Caco-2 (cell line): Measurements from ENCODE around the gene GRHL3. TPM values are rescaled to one million over a fixed set of nuclear protein-coding genes. Genes with fewer than 3 reads are reported as not detected.
A peak's percentile ranks its signal among the peaks of the same experiment; 100 is the strongest.

Experiments used
- BruUV-seq: library from RNA; stranded (reverse); fragments of 400-500 nt; replicated peaks from 2 replicates; lab custom pipeline; 2021; lab: Mats Ljungman, UMichigan
- CTCF ChIA-PET: fragments of 300-600 bp; sonication (Branson Sonifier 250); formaldehyde crosslinking; loops from one replicate; lab custom pipeline; 2022; ENCODE audit warnings: antibody characterized with exemption; lab: Charles Lee
- POLR2A ChIA-PET: fragments of 300-600 bp; sonication (Branson Sonifier 250); formaldehyde crosslinking; loops from one replicate; lab custom pipeline; 2022; ENCODE audit warnings: antibody characterized with exemption; lab: Charles Lee
- DNase-seq, 2 experiments: peaks; one replicate each; pipeline versions ENCODE4 v3.0.0 to v3.0.0-alpha.2; 2020 to 2022
- H3K27me3 ChIP-seq: replicated peaks from 2 replicates; pipeline ENCODE4 v1.6.0; 2011; ENCODE audit warnings: low read length; ENCODE audit not compliant: control insufficient read depth, insufficient read depth
- H3K36me3 ChIP-seq: 2 replicates; pipeline ENCODE4 v1.5.1; 2011; ENCODE audit warnings: low read length; ENCODE audit not compliant: control insufficient read depth, insufficient read depth
- H3K4me1 ChIP-seq: fragments of 250-450 bp; sonication (Bioruptor Pico); 2 replicates; pipeline ENCODE4 v1.5.1; 2020; ENCODE audit warnings: mild to moderate bottlenecking
- H3K4me3 ChIP-seq: 2 replicates; pipeline ENCODE4 v1.5.1; 2011; ENCODE audit warnings: low read depth, mild to moderate bottlenecking, control low read depth, low read length
- H3K9me3 ChIP-seq: fragments of 250-450 bp; sonication (Bioruptor Pico); 2 replicates; pipeline ENCODE4 v1.5.1; 2020; ENCODE audit warnings: mild to moderate bottlenecking, moderate library complexity
- H3K27ac Mint-ChIP-seq: one replicate; pipeline ENCODE4 v1.8.0; 2022; ENCODE audit warnings: mixed read lengths; ENCODE audit not compliant: unreplicated experiment
- H3K27me3 Mint-ChIP-seq: one replicate; pipeline ENCODE4 v1.8.0; 2022; ENCODE audit warnings: mixed read lengths; ENCODE audit not compliant: insufficient read depth, unreplicated experiment
- H3K36me3 Mint-ChIP-seq: one replicate; pipeline ENCODE4 v1.8.0; 2022; ENCODE audit warnings: mild to moderate bottlenecking, mixed read lengths; ENCODE audit not compliant: insufficient read depth, unreplicated experiment
- H3K4me1 Mint-ChIP-seq: one replicate; pipeline ENCODE4 v1.8.0; 2022; ENCODE audit warnings: low read depth, mixed read lengths; ENCODE audit not compliant: unreplicated experiment
- H3K4me3 Mint-ChIP-seq: one replicate; pipeline ENCODE4 v1.8.0; 2022; ENCODE audit warnings: mild to moderate bottlenecking, moderate library complexity, mixed read lengths; ENCODE audit not compliant: unreplicated experiment
- H3K9me3 Mint-ChIP-seq: one replicate; pipeline ENCODE4 v1.8.0; 2022; ENCODE audit warnings: mixed read lengths; ENCODE audit not compliant: unreplicated experiment
- intact Hi-C: fragments of 100-400 bp; cut with micrococcal nuclease; formaldehyde crosslinking; loops from one replicate; pipeline ENCODE4 v1.10.0; 2022; ENCODE audit not compliant: unreplicated experiment
- total RNA-seq: library from RNA; stranded (reverse); gene quantifications from 2 replicates; pipeline ENCODE4 v1.2.3, GENCODE V29; 2022
- TF ChIP-seq, protein P1 (sequence below), 2 experiments: fragments of 200-600 bp in 1 of 2; IDR thresholded peaks; 1 replicate in 1 of 2; 2 replicates in 1 of 2; pipeline versions ENCODE4 v1.5.1 to v1.8.0; 2011 to 2022; ENCODE audit warnings: antibody characterized with exemption in 1 of 2, control low read depth in 1 of 2, inconsistent platforms in 1 of 2, low read depth in 1 of 2, low read length in 1 of 2, mild to moderate bottlenecking in 1 of 2, moderate library complexity in 1 of 2; ENCODE audit not compliant: insufficient read depth in 1 of 2, severe bottlenecking in 1 of 2, unreplicated experiment in 1 of 2

GRHL3 gene
- total RNA-seq, 1 experiment from 2014 or later, result 2.3 TPM

DNA sequence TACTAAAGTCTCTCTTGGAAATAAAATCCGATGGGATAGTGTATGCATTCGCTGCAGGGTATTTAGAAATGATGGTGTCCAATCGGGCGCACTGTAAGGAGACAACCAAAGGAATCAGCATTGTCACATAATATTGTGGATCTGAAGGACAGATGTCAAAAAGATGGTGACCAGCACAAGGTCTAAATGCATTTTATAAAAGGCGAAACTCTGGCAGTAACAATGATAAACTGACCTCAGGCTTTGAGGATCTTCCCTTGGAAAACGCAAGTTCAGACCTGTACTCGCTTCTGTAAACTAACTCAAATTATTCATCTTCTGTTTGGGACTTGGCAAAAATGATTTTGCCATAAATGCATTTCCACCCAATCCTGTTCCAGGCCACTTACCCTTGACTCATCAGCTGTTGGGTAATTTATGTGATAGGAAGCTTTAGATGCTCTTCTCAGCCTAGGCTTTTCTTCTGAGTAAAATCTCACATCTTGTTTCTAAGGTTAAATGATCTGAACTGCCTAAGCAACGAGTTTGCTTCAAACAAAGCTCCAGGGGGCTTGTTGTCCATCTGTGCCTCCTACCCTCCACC lies 60.7 kb downstream of the GRHL3 start:
- no peaks in the 10 kb centered on the region for H3K27me3 ChIP-seq
- Mint-ChIP-seq H3K9me3 (no peaks in the 10 kb centered on the region), H3K4me1 (peaks cover 24% of the 10 kb centered on the region), H3K27ac (peak overlapping the region; percentile 9), H3K36me3 (peaks cover 6% of the 10 kb centered on the region), H3K27me3 (no peaks in the 10 kb centered on the region), H3K4me3 (no peak overlapping the region)
- no peak overlapping the region for H3K4me3 ChIP-seq
- H3K4me1 ChIP-seq, result peaks cover 27% of the 10 kb centered on the region
- ChIA-PET POLR2A (no interaction called here), CTCF (no interaction called here)
- BruUV-seq, result no TSS peak
- no peak for DNase-seq
- intact Hi-C loops, result no loop called here
- no peaks in the 10 kb centered on the region for H3K36me3 ChIP-seq
- no peaks in the 10 kb centered on the region for H3K9me3 ChIP-seq
- TF ChIP-seq, protein P1, sequence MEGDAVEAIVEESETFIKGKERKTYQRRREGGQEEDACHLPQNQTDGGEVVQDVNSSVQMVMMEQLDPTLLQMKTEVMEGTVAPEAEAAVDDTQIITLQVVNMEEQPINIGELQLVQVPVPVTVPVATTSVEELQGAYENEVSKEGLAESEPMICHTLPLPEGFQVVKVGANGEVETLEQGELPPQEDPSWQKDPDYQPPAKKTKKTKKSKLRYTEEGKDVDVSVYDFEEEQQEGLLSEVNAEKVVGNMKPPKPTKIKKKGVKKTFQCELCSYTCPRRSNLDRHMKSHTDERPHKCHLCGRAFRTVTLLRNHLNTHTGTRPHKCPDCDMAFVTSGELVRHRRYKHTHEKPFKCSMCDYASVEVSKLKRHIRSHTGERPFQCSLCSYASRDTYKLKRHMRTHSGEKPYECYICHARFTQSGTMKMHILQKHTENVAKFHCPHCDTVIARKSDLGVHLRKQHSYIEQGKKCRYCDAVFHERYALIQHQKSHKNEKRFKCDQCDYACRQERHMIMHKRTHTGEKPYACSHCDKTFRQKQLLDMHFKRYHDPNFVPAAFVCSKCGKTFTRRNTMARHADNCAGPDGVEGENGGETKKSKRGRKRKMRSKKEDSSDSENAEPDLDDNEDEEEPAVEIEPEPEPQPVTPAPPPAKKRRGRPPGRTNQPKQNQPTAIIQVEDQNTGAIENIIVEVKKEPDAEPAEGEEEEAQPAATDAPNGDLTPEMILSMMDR (IDR thresholded peaks at IDR 0.05; ENCODE audit: insufficient read depth in 1 of 2, low read depth in 1 of 2, low read length in 1 of 2, severe bottlenecking in 1 of 2, unreplicated experiment in 1 of 2), result no peak

DNA sequence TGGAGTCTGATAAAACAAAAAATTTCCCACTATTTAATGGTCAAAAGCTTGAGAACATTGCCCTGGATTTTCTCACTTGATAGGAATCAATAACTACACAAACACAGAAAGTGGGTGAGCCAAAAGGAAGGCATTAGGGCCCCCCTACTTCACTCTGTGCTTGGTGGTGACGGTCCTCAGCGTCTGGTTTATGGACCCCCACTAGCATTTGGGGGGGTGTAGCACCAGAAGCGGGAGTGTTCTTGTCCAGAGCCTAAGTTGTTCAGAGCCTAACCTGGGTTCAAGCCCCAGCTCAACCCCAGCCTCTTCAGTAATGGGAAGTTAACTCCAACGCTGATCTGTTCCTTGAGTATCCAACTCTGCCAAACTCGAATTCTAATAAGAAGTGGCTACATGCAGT lies 61.4 kb downstream of the GRHL3 start:
- intact Hi-C loops, result no loop called here
- POLR2A ChIA-PET, result no interaction called here
- no peak overlapping the region for H3K4me3 Mint-ChIP-seq
- H3K36me3 ChIP-seq, result no peaks in the 10 kb centered on the region
- H3K36me3 Mint-ChIP-seq, result peaks cover 5% of the 10 kb centered on the region
- H3K27ac Mint-ChIP-seq, result peak overlapping the region; percentile 9
- CTCF ChIA-PET, result no interaction called here
- no TSS peak for BruUV-seq
- H3K4me1 ChIP-seq, result peaks cover 20% of the 10 kb centered on the region
- DNase-seq, result no peak
- no peaks in the 10 kb centered on the region for H3K27me3 ChIP-seq
- TF ChIP-seq, protein P1 (IDR thresholded peaks at IDR 0.05; ENCODE audit: insufficient read depth in 1 of 2, low read depth in 1 of 2, low read length in 1 of 2, severe bottlenecking in 1 of 2, unreplicated experiment in 1 of 2), result no peak
- no peaks in the 10 kb centered on the region for H3K27me3 Mint-ChIP-seq
- H3K9me3 Mint-ChIP-seq, result no peaks in the 10 kb centered on the region
- H3K4me1 Mint-ChIP-seq, result peaks cover 17% of the 10 kb centered on the region
- no peak overlapping the region for H3K4me3 ChIP-seq
- no peaks in the 10 kb centered on the region for H3K9me3 ChIP-seq

DNA sequence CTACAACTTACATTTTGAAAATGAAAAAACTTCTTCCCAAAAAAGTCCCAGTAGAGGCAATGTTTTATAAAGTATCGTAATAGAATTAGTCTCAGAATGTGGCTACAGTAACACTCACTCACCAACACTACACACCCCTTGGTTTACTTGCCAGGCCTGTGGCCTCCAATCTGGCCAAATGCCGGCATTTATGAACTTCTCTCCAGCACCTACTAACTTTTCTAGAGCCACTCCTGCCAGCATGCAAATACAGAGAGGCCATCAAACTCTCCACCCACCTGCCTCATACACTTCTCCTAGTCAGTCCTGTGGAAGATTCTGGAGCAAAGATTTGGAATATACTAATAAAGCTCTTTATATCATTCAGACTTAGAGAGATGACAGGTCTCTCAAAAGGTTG lies 62.1 kb downstream of the GRHL3 start:
- H3K4me3 ChIP-seq, result no peak overlapping the region
- Mint-ChIP-seq H3K27ac (peak overlapping the region; percentile 29), H3K4me3 (no peak overlapping the region), H3K4me1 (peaks cover 14% of the 10 kb centered on the region), H3K27me3 (no peaks in the 10 kb centered on the region), H3K36me3 (no peaks in the 10 kb centered on the region), H3K9me3 (no peaks in the 10 kb centered on the region)
- no peak for DNase-seq
- BruUV-seq, result no TSS peak
- H3K36me3 ChIP-seq, result no peaks in the 10 kb centered on the region
- TF ChIP-seq, protein P1 (IDR thresholded peaks at IDR 0.05; ENCODE audit: insufficient read depth in 1 of 2, low read depth in 1 of 2, low read length in 1 of 2, severe bottlenecking in 1 of 2, unreplicated experiment in 1 of 2), result no peak
- no peaks in the 10 kb centered on the region for H3K27me3 ChIP-seq
- H3K9me3 ChIP-seq, result no peaks in the 10 kb centered on the region
- intact Hi-C loops, result no loop called here
- peaks cover 15% of the 10 kb centered on the region for H3K4me1 ChIP-seq
- POLR2A ChIA-PET, result no interaction called here
- CTCF ChIA-PET, result no interaction called here
